Muscle of leg (tissue), 11 donors: ENCODE measurements around the gene PHACTR1. TPM values are rescaled to one million over a fixed set of nuclear protein-coding genes. Genes with fewer than 3 reads are reported as not detected.

ENCODE experiments used
- DNase-seq: peaks from one replicate; pipeline ENCODE4 v3.0.0; 2013
- H3K27ac ChIP-seq: one replicate; pipeline ENCODE4 v1.5.1; 2013; ENCODE audit warnings: mild to moderate bottlenecking, low read length, control low read depth
- H3K27me3 ChIP-seq: one replicate; pipeline ENCODE4 v1.6.1; 2013; ENCODE audit warnings: low read length; ENCODE audit not compliant: control insufficient read depth, insufficient read depth
- H3K36me3 ChIP-seq: one replicate; pipeline ENCODE4 v1.6.1; 2013; ENCODE audit warnings: low read length; ENCODE audit not compliant: control insufficient read depth, insufficient read depth
- H3K4me1 ChIP-seq: one replicate; pipeline ENCODE4 v1.6.1; 2013; ENCODE audit warnings: low read length; ENCODE audit not compliant: control insufficient read depth, insufficient read depth
- H3K4me3 ChIP-seq: one replicate; pipeline ENCODE4 v1.5.1; 2013; ENCODE audit warnings: low read length, control low read depth
- H3K9me3 ChIP-seq: replicated peaks from 2 replicates; pipeline ENCODE4 v1.6.1; 2013; ENCODE audit warnings: low read depth, low read length; ENCODE audit not compliant: control insufficient read depth
- whole genome bisulfite sequencing: methylation state at CpG from one replicate; pipeline ENCODE4 v1.1.5; 2013; ENCODE audit warnings: missing lambda C conversion rate; ENCODE audit not compliant: insufficient coverage; 5-methylcytosine and 5-hydroxymethylcytosine counted together
- polyA plus RNA-seq, 8 donors: library from polyadenylated mRNA; unstranded; fragments of 120-200 nt; gene quantifications; one replicate each; pipeline versions ENCODE4 v1.2.1 to v1.2.3, GENCODE V29; 2013; ENCODE audit warnings: inconsistent platforms in 1 of 8, low replicate concordance in 1 of 8; ENCODE audit not compliant: insufficient read length in 8 of 8, insufficient read depth in 1 of 8
- total RNA-seq: library from RNA; stranded (reverse); fragments of 120-200 nt; gene quantifications from one replicate; pipeline ENCODE4 v1.2.4, GENCODE V29; 2013

The PHACTR1 gene
- total and polyA plus RNA-seq, 9 donors = 3.8 to 9.4 (median 4.6) TPM

GRCh38 chr6:13027207-13027606, 310.6 kb downstream of the PHACTR1 start:
- Histone ChIP-seq H3K4me1 (no peaks in the 10 kb centered on the region), H3K9me3 (no peaks in the 10 kb centered on the region), H3K4me3 (no peak overlapping the region), H3K27me3 (no peaks in the 10 kb centered on the region), H3K36me3 (no peaks in the 10 kb centered on the region), H3K27ac (no peak overlapping the region)
- no CpG with 5 or more reads among the region's 2 CpGs for WGBS
- no peak for DNase-seq

- Histone ChIP-seq H3K4me1 (no peaks in the 10 kb centered on the region), H3K27ac (no peak overlapping the region), H3K27me3 (no peaks in the 10 kb centered on the region), H3K9me3 (no peaks in the 10 kb centered on the region), H3K36me3 (no peaks in the 10 kb centered on the region), H3K4me3 (no peak overlapping the region)
- WGBS = 61% methylated on average over 2 of the region's 3 CpGs
- DNase-seq = no peak
Observed at GRCh38 chr6:13030396-13030795, 313.8 kb downstream of the PHACTR1 start.

GRCh38 chr6:13032566-13032965, 316.0 kb downstream of the PHACTR1 start:
- no peaks in the 10 kb centered on the region for H3K36me3 ChIP-seq
- DNase-seq = no peak
- WGBS = 88% methylated on average over 3 of the region's 6 CpGs
- no peaks in the 10 kb centered on the region for H3K4me1 ChIP-seq
- no peaks in the 10 kb centered on the region for H3K9me3 ChIP-seq
- H3K27ac ChIP-seq = no peak overlapping the region
- H3K4me3 ChIP-seq = no peak overlapping the region
- H3K27me3 ChIP-seq = no peaks in the 10 kb centered on the region

- no CpG with 5 or more reads among the region's 1 CpG for WGBS
- Histone ChIP-seq H3K27ac (no peak overlapping the region), H3K36me3 (no peaks in the 10 kb centered on the region), H3K4me3 (no peak overlapping the region), H3K9me3 (no peaks in the 10 kb centered on the region), H3K4me1 (no peaks in the 10 kb centered on the region), H3K27me3 (no peaks in the 10 kb centered on the region)
- no peak for DNase-seq
Observed at GRCh38 chr6:13033145-13033544, 316.6 kb downstream of the PHACTR1 start.

GRCh38 chr6:13034316-13034715, 317.7 kb downstream of the PHACTR1 start:
- H3K4me3 ChIP-seq = no peak overlapping the region
- WGBS = no CpG with 5 or more reads among the region's 1 CpG
- no peaks in the 10 kb centered on the region for H3K36me3 ChIP-seq
- peaks cover 3% of the 10 kb centered on the region for H3K4me1 ChIP-seq
- no peaks in the 10 kb centered on the region for H3K27me3 ChIP-seq
- H3K9me3 ChIP-seq = no peaks in the 10 kb centered on the region
- DNase-seq = no peak
- no peak overlapping the region for H3K27ac ChIP-seq

GRCh38 chr6:13035606-13036005, 319.0 kb downstream of the PHACTR1 start:
- Histone ChIP-seq H3K4me1 (peaks cover 3% of the 10 kb centered on the region), H3K36me3 (no peaks in the 10 kb centered on the region), H3K27me3 (no peaks in the 10 kb centered on the region), H3K9me3 (no peaks in the 10 kb centered on the region), H3K4me3 (no peak overlapping the region), H3K27ac (no peak overlapping the region)
- DNase-seq = no peak
- no CpG with 5 or more reads among the region's 3 CpGs for WGBS

GRCh38 chr6:13038315-13038714, 321.7 kb downstream of the PHACTR1 start:
- Histone ChIP-seq H3K36me3 (no peaks in the 10 kb centered on the region), H3K9me3 (no peaks in the 10 kb centered on the region), H3K4me1 (peaks cover 3% of the 10 kb centered on the region), H3K27me3 (no peaks in the 10 kb centered on the region), H3K4me3 (no peak overlapping the region), H3K27ac (no peak overlapping the region)
- DNase-seq = peak; percentile 65

- no peak overlapping the region for H3K27ac ChIP-seq
- WGBS = no CpG with 5 or more reads among the region's 2 CpGs
- no peak overlapping the region for H3K4me3 ChIP-seq
- peak; percentile 14 for DNase-seq
- no peaks in the 10 kb centered on the region for H3K27me3 ChIP-seq
- peaks cover 3% of the 10 kb centered on the region for H3K4me1 ChIP-seq
- H3K9me3 ChIP-seq = no peaks in the 10 kb centered on the region
- H3K36me3 ChIP-seq = no peaks in the 10 kb centered on the region
Observed at GRCh38 chr6:13038741-13039190, 322.2 kb downstream of the PHACTR1 start.

- Histone ChIP-seq H3K27ac (no peak overlapping the region), H3K4me1 (no peaks in the 10 kb centered on the region), H3K4me3 (no peak overlapping the region), H3K36me3 (no peaks in the 10 kb centered on the region), H3K27me3 (no peaks in the 10 kb centered on the region), H3K9me3 (no peaks in the 10 kb centered on the region)
- no peak for DNase-seq
- WGBS = 87% methylated on average over 5 of the region's 6 CpGs
Observed at GRCh38 chr6:13044390-13044789, 327.8 kb downstream of the PHACTR1 start.

- H3K27ac ChIP-seq = no peak overlapping the region
- H3K4me3 ChIP-seq = no peak overlapping the region
- H3K36me3 ChIP-seq = no peaks in the 10 kb centered on the region
- H3K27me3 ChIP-seq = no peaks in the 10 kb centered on the region
- H3K4me1 ChIP-seq = no peaks in the 10 kb centered on the region
- WGBS = no CpG with 5 or more reads among the region's 4 CpGs
- no peaks in the 10 kb centered on the region for H3K9me3 ChIP-seq
- DNase-seq = no peak
Observed at GRCh38 chr6:13044896-13045295, 328.3 kb downstream of the PHACTR1 start.

- no peaks in the 10 kb centered on the region for H3K9me3 ChIP-seq
- no peaks in the 10 kb centered on the region for H3K4me1 ChIP-seq
- H3K27ac ChIP-seq = no peak overlapping the region
- DNase-seq = no peak
- no peaks in the 10 kb centered on the region for H3K27me3 ChIP-seq
- no peak overlapping the region for H3K4me3 ChIP-seq
- WGBS = 55% methylated on average over 2 of the region's 2 CpGs
- no peaks in the 10 kb centered on the region for H3K36me3 ChIP-seq
Observed at GRCh38 chr6:13045676-13046075, 329.1 kb downstream of the PHACTR1 start.
